ENCODE data around the gene CCDC201. TPM values are rescaled to one million over a fixed set of nuclear protein-coding genes. Genes with fewer than 3 reads are reported as not detected.

CCDC201 gene
- total RNA-seq, 1 donor from 2014 or later, result not detected

DNA sequence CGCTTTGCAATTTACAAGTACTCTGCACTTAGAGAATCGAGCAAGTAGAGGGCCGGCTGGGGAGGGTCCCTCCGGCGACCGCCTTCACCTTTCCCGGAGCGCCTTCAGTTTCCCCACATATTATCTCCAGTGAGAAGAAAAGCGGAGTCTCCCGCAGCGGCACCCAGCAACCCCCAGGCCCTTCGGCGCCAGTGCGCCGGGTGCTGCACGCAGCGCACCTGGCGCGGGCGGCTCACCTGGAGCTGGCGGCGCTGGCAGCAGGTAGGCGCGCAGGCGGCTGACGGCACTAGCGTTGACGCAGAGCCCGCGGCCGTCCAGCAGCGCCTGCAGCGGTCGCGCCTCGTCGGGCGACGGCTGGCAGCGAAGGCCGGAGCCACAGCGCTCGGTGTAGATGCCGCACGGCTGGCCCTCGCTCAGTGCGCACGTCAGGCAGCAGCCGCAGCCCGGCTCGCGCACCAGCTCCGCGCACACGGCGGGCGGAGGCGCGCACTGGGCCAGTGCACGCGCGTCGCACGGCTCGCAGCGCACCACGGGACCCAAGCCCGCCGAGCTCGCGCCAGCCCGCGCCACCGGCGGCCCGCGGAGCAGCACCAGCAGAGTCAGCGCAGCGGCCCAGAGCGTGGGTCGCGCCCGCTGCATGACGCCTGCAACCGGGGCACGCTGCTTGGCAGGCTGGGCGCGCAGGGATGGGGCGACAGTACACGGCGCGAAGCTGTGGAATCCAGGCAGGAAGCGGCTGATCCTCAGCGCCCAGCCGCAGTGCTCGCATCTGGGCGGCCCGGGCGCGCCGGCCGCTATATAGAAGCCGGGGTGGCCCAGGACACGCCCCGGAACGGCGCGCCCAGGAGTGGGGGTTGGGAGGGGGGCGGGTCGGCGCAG is 47.9 kb upstream of the CCDC201 start, which contains the start of gene IGFBP3:
Gene IGFBP3 (minus strand): TSS at position 771 of the 879 bp plus-strand sequence. CDS start 132 bp downstream, at position 639.
- peaks cover 15% of the 10 kb centered on the region for H4K20me1 ChIP-seq (ENCODE audit: insufficient read depth, low read length)
- H3K27me3 ChIP-seq (ENCODE audit: insufficient read depth, low read length), result peaks cover 9% of the 10 kb centered on the region
- peak within 1 kb of the TSS; percentile 71 for H3K9ac ChIP-seq (ENCODE audit: low read length)
- H3K4me2 ChIP-seq (ENCODE audit: low read length), result peak within 1 kb of the TSS; percentile 87
- H3K9me3 Mint-ChIP-seq (ENCODE audit: unreplicated experiment), result no peaks in the 10 kb centered on the region
- H3K9me3 ChIP-seq (ENCODE audit: insufficient read depth, low read depth, low read length), result no peaks in the 10 kb centered on the region
- TF ChIP-seq EZH2 (IDR thresholded peaks at IDR 0.05; ENCODE audit: insufficient read depth, low read length) (no peak), CTCF (IDR thresholded peaks at IDR 0.05; ENCODE audit: insufficient read depth, low read depth, low read length) (no peak)
- peak within 1 kb of the TSS; percentile 95 for H3K27ac Mint-ChIP-seq (ENCODE audit: unreplicated experiment)
- H3K4me1 Mint-ChIP-seq (ENCODE audit: low read depth, unreplicated experiment), result peaks cover 47% of the 10 kb centered on the region
- H3K36me3 Mint-ChIP-seq (ENCODE audit: low read depth, unreplicated experiment), result peaks cover 18% of the 10 kb centered on the region
- H3K79me2 ChIP-seq (ENCODE audit: insufficient read depth, low read length), result no peaks in the 10 kb centered on the region
- H3K4me1 ChIP-seq (ENCODE audit: insufficient read depth, low read length), result peaks cover 54% of the 10 kb centered on the region
- FAIRE-seq (no peak), DNase-seq (ENCODE audit: low read depth) (peak; percentile 64)
- H3K36me3 ChIP-seq (ENCODE audit: insufficient read depth, low read length), result peaks cover 8% of the 10 kb centered on the region
- peak within 1 kb of the TSS; percentile 59 for H3K4me3 ChIP-seq (ENCODE audit: insufficient read depth, low read depth, low read length)
- no peaks in the 10 kb centered on the region for H3K27me3 Mint-ChIP-seq (ENCODE audit: low read depth, unreplicated experiment)
- H2AFZ ChIP-seq (ENCODE audit: low read depth, low read length), result peak within 1 kb of the TSS; percentile 71
- H3K4me3 Mint-ChIP-seq (ENCODE audit: unreplicated experiment), result peak within 1 kb of the TSS; percentile 96
- H3K27ac ChIP-seq (ENCODE audit: low read depth, low read length), result no peak within 1 kb of the TSS

GRCh38 chr7:45919993-45920459 is 47.1 kb upstream of the CCDC201 start:
- H3K27me3 Mint-ChIP-seq (ENCODE audit: low read depth, unreplicated experiment), result no peaks in the 10 kb centered on the region
- Histone ChIP-seq H3K9ac (ENCODE audit: low read length) (peak overlapping the region; percentile 64), H3K4me2 (ENCODE audit: low read length) (peak overlapping the region; percentile 87), H3K4me3 (ENCODE audit: insufficient read depth, low read depth, low read length) (peak overlapping the region; percentile 59), H3K9me3 (ENCODE audit: insufficient read depth, low read depth, low read length) (no peaks in the 10 kb centered on the region), H4K20me1 (ENCODE audit: insufficient read depth, low read length) (peaks cover 15% of the 10 kb centered on the region), H3K36me3 (ENCODE audit: insufficient read depth, low read length) (peaks cover 8% of the 10 kb centered on the region), H3K79me2 (ENCODE audit: insufficient read depth, low read length) (no peaks in the 10 kb centered on the region), H2AFZ (ENCODE audit: low read depth, low read length) (peak overlapping the region; percentile 71), H3K27ac (ENCODE audit: low read depth, low read length) (no peak overlapping the region), H3K27me3 (ENCODE audit: insufficient read depth, low read length) (peaks cover 9% of the 10 kb centered on the region), H3K4me1 (ENCODE audit: insufficient read depth, low read length) (peaks cover 54% of the 10 kb centered on the region)
- peak overlapping the region; percentile 60 for H3K27ac Mint-ChIP-seq (ENCODE audit: unreplicated experiment)
- no peaks in the 10 kb centered on the region for H3K9me3 Mint-ChIP-seq (ENCODE audit: unreplicated experiment)
- peak overlapping the region; percentile 96 for H3K4me3 Mint-ChIP-seq (ENCODE audit: unreplicated experiment)
- no peak for FAIRE-seq
- peaks cover 50% of the 10 kb centered on the region for H3K4me1 Mint-ChIP-seq (ENCODE audit: low read depth, unreplicated experiment)
- TF ChIP-seq EZH2 (IDR thresholded peaks at IDR 0.05; ENCODE audit: insufficient read depth, low read length), result no peak
- TF ChIP-seq CTCF (IDR thresholded peaks at IDR 0.05; ENCODE audit: insufficient read depth, low read depth, low read length), result no peak
- peak; percentile 6 for DNase-seq (ENCODE audit: low read depth)
- H3K36me3 Mint-ChIP-seq (ENCODE audit: low read depth, unreplicated experiment), result peaks cover 20% of the 10 kb centered on the region

Data from astrocyte (in vitro differentiated cells and primary cell).